Upper lobe of right lung (tissue), 1 donor: ENCODE results near the gene LNX2. TPM values are rescaled to one million over a fixed set of nuclear protein-coding genes. Genes with fewer than 3 reads are reported as not detected.

Source experiments
- ATAC-seq: fragments of 200-7000 bp; cut with Tn5 transposase; one replicate; pipeline ENCODE4 v1.9.1; 2020; ENCODE audit warnings: mild to moderate bottlenecking, moderate library complexity
- DNase-seq: peaks from one replicate; pipeline ENCODE4 v3.0.0-alpha.2; 2020
- H3K27ac ChIP-seq: fragments of 200-600 bp; one replicate; pipeline ENCODE4 v1.8.0; 2022
- H3K27me3 ChIP-seq: fragments of 200-600 bp; one replicate; pipeline ENCODE4 v1.8.0; 2022; ENCODE audit warnings: mild to moderate bottlenecking
- H3K36me3 ChIP-seq: fragments of 200-600 bp; one replicate; pipeline ENCODE4 v1.8.0; 2022
- H3K4me1 ChIP-seq: fragments of 200-600 bp; one replicate; pipeline ENCODE4 v1.8.0; 2022
- H3K4me3 ChIP-seq: fragments of 200-600 bp; one replicate; pipeline ENCODE4 v1.8.0; 2022; ENCODE audit warnings: mild to moderate bottlenecking
- H3K9me3 ChIP-seq: fragments of 200-600 bp; one replicate; pipeline ENCODE4 v1.8.0; 2022
- CTCF ChIP-seq: fragments of 200-600 bp; IDR thresholded peaks from one replicate; pipeline ENCODE4 v1.8.0; 2022; ENCODE audit warnings: antibody characterized with exemption
- intact Hi-C: fragments of 100-400 bp; cut with DNase I; formaldehyde crosslinking; loops from one replicate; pipeline ENCODE4 v1.11.0; 2022
- total RNA-seq: library from RNA; stranded (reverse); fragmentation: NEBNext Ultra II Directional; extraction: Animal tissue kit (Norgen Biotek cat#: 25700); gene quantifications from one replicate; pipeline ENCODE4 v1.2.1, GENCODE V29; 2021
- donor health status: DM: no; HTN: yes; CAD: no; lungs with severe emphysema.

LNX2 gene
- total RNA-seq, 1 donor from 2014 or later = 35.3 TPM

- peaks cover 10% of the 10 kb centered on the region for H3K4me1 ChIP-seq
- no peak overlapping the region for H3K27ac ChIP-seq
- no peaks in the 10 kb centered on the region for H3K9me3 ChIP-seq
- DNase-seq (no peak), ATAC-seq (no peak)
- no peak overlapping the region for H3K4me3 ChIP-seq
- H3K27me3 ChIP-seq = no peaks in the 10 kb centered on the region
- H3K36me3 ChIP-seq = peaks cover 6% of the 10 kb centered on the region
- TF ChIP-seq CTCF = no peak
- intact Hi-C loops = no loop called here
These were observed 38.2 kb upstream of the LNX2 start for GRCh38 chr13:27658546-27658945.

- TF ChIP-seq CTCF = no peak
- no peak for ATAC-seq
- Histone ChIP-seq H3K36me3 (peaks cover 6% of the 10 kb centered on the region), H3K4me3 (no peak overlapping the region), H3K27me3 (no peaks in the 10 kb centered on the region), H3K4me1 (peaks cover 10% of the 10 kb centered on the region), H3K9me3 (no peaks in the 10 kb centered on the region), H3K27ac (no peak overlapping the region)
- no peak for DNase-seq
- intact Hi-C loops = no loop called here
These were observed 37.4 kb upstream of the LNX2 start for GRCh38 chr13:27657724-27658123.

GRCh38 chr13:27654816-27655215, 34.5 kb upstream of the LNX2 start:
- Histone ChIP-seq H3K36me3 (peaks cover 13% of the 10 kb centered on the region), H3K27me3 (no peaks in the 10 kb centered on the region), H3K27ac (no peak overlapping the region), H3K4me1 (peaks cover 10% of the 10 kb centered on the region), H3K9me3 (no peaks in the 10 kb centered on the region), H3K4me3 (no peak overlapping the region)
- no peak for DNase-seq
- no peak for TF ChIP-seq CTCF
- no peak for ATAC-seq
- intact Hi-C loops = no loop called here

- TF ChIP-seq CTCF = no peak
- Histone ChIP-seq H3K27me3 (no peaks in the 10 kb centered on the region), H3K4me3 (no peak overlapping the region), H3K27ac (no peak overlapping the region), H3K4me1 (peaks cover 10% of the 10 kb centered on the region), H3K9me3 (no peaks in the 10 kb centered on the region), H3K36me3 (peaks cover 20% of the 10 kb centered on the region)
- no peak for ATAC-seq
- DNase-seq = no peak
- intact Hi-C loops = no loop called here
These were observed 33.7 kb upstream of the LNX2 start for GRCh38 chr13:27654059-27654458.

- ATAC-seq (no peak), DNase-seq (no peak)
- TF ChIP-seq CTCF = no peak
These were observed 30.0 kb upstream of the LNX2 start for GRCh38 chr13:27650312-27650711.

GRCh38 chr13:27644302-27644701, 24.0 kb upstream of the LNX2 start:
- H3K27me3 ChIP-seq = no peaks in the 10 kb centered on the region
- no peak overlapping the region for H3K4me3 ChIP-seq
- ATAC-seq (no peak), DNase-seq (no peak)
- H3K36me3 ChIP-seq = peaks cover 15% of the 10 kb centered on the region
- H3K4me1 ChIP-seq = peaks cover 2% of the 10 kb centered on the region
- no peak for TF ChIP-seq CTCF
- intact Hi-C loops = no loop called here
- no peaks in the 10 kb centered on the region for H3K9me3 ChIP-seq
- no peak overlapping the region for H3K27ac ChIP-seq

More at GRCh38 chr13:27650312-27650711, 30.0 kb upstream of the LNX2 start:
- Histone ChIP-seq H3K27me3 (no peaks in the 10 kb centered on the region), H3K36me3 (peaks cover 33% of the 10 kb centered on the region), H3K4me3 (no peak overlapping the region), H3K27ac (no peak overlapping the region), H3K4me1 (peaks cover 10% of the 10 kb centered on the region), H3K9me3 (no peaks in the 10 kb centered on the region)
- intact Hi-C loops = no loop called here
